ENCODE measurements around the gene ZPBP. TPM values are rescaled to one million over a fixed set of nuclear protein-coding genes. Genes with fewer than 3 reads are reported as not detected.

The ZPBP gene
- polyA plus RNA-seq, 1 donor from 2014 or later = not detected

DNA sequence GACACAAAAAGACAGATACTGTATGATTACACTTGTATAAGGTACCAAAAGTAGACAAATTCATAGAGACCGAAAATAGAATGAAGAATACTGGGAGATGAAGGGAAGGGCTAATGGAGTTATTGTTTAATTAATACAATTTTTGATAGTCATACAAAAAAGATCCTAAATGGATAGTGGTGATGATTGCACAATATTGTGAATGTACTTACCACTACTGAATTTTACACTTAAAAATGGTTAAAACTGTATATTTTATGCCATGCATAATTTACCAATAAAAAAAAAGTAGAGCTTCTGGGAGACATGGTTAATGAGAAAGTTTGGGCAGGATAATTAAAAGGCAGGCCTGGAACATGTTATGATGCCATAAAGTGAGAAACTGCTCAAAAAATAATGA is 119.0 kb downstream of the ZPBP start:
- Histone ChIP-seq H3K9me3 (ENCODE audit: low read length) (no peaks in the 10 kb centered on the region), H4K20me1 (ENCODE audit: insufficient read depth) (no peaks in the 10 kb centered on the region), H3K4me3 (ENCODE audit: low read length) (no peak overlapping the region), H3K9ac (ENCODE audit: low read length) (no peak overlapping the region), H3K79me2 (replicated peaks; ENCODE audit: insufficient read depth, low read length) (no peaks in the 10 kb centered on the region), H3K9me2 (ENCODE audit: insufficient read depth, low read length) (no peaks in the 10 kb centered on the region), H2AFZ (ENCODE audit: low read depth, low read length) (no peak overlapping the region), H3F3A (ENCODE audit: insufficient read depth, low read length, poor library complexity, severe bottlenecking) (no peaks in the 10 kb centered on the region), H3K36me3 (ENCODE audit: insufficient read depth, low read length) (no peaks in the 10 kb centered on the region), H3K27me3 (ENCODE audit: insufficient read depth, low read depth, low read length) (no peaks in the 10 kb centered on the region), H3K27ac (ENCODE audit: low read length) (no peak overlapping the region), H3K4me2 (ENCODE audit: low read length) (no peak overlapping the region)
- TF ChIP-seq REST (IDR thresholded peaks at IDR 0.05; ENCODE audit: borderline replicate concordance) (no peak), EZH2 (IDR thresholded peaks at IDR 0.05; ENCODE audit: borderline replicate concordance, insufficient read depth, low read length, poor library complexity, severe bottlenecking) (no peak), TAF1 (IDR thresholded peaks at IDR 0.05; ENCODE audit: low read depth) (no peak), POLR2AphosphoS5 (IDR thresholded peaks at IDR 0.05) (no peak), MXI1 (conservative IDR thresholded peaks at IDR 0.05; ENCODE audit: poor library complexity, severe bottlenecking) (no peak), SMC3 (conservative IDR thresholded peaks at IDR 0.05; ENCODE audit: poor library complexity) (no peak), RAD21 (conservative IDR thresholded peaks at IDR 0.05) (no peak), EP300 (conservative IDR thresholded peaks at IDR 0.05; ENCODE audit: poor library complexity, severe bottlenecking) (no peak)
- TF ChIP-seq, protein P1, sequence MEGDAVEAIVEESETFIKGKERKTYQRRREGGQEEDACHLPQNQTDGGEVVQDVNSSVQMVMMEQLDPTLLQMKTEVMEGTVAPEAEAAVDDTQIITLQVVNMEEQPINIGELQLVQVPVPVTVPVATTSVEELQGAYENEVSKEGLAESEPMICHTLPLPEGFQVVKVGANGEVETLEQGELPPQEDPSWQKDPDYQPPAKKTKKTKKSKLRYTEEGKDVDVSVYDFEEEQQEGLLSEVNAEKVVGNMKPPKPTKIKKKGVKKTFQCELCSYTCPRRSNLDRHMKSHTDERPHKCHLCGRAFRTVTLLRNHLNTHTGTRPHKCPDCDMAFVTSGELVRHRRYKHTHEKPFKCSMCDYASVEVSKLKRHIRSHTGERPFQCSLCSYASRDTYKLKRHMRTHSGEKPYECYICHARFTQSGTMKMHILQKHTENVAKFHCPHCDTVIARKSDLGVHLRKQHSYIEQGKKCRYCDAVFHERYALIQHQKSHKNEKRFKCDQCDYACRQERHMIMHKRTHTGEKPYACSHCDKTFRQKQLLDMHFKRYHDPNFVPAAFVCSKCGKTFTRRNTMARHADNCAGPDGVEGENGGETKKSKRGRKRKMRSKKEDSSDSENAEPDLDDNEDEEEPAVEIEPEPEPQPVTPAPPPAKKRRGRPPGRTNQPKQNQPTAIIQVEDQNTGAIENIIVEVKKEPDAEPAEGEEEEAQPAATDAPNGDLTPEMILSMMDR (IDR thresholded peaks at IDR 0.05; ENCODE audit: poor library complexity, severe bottlenecking) = no peak

DNA sequence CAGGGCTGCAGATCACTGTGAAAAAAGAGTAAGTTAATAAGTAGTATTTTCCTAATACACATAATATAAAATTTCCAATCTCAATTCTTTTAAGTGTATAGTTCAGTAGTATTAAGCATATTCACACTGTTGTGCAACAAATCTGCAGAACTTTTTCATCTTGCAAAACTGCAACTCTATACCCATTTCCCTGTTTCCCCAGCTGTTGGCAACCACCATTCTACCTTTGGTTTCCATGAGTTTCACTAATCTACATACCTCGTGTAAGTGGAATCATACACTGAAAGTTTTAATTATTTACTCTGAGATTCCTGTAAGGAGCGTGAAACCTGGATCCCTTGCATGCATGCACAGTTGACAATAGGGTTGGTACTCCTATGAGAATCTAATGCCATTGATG is 155.4 kb downstream of the ZPBP start:
- no peaks in the 10 kb centered on the region for H3K9me2 ChIP-seq (ENCODE audit: insufficient read depth, low read length)
- no peak overlapping the region for H3K4me2 ChIP-seq (ENCODE audit: low read length)
- H3K4me3 ChIP-seq (ENCODE audit: low read length) = no peak overlapping the region
- no peaks in the 10 kb centered on the region for H3F3A ChIP-seq (ENCODE audit: insufficient read depth, low read length, poor library complexity, severe bottlenecking)
- no peak overlapping the region for H3K9ac ChIP-seq (ENCODE audit: low read length)
- H3K9me3 ChIP-seq (ENCODE audit: low read length) = no peaks in the 10 kb centered on the region
- no peaks in the 10 kb centered on the region for H3K79me2 ChIP-seq (replicated peaks; ENCODE audit: insufficient read depth, low read length)
- no peak overlapping the region for H3K27ac ChIP-seq (ENCODE audit: low read length)
- H4K20me1 ChIP-seq (ENCODE audit: insufficient read depth) = no peaks in the 10 kb centered on the region
- H3K27me3 ChIP-seq (ENCODE audit: insufficient read depth, low read depth, low read length) = no peaks in the 10 kb centered on the region
- no peaks in the 10 kb centered on the region for H3K36me3 ChIP-seq (ENCODE audit: insufficient read depth, low read length)
- H2AFZ ChIP-seq (ENCODE audit: low read depth, low read length) = no peak overlapping the region
- no peak for TF ChIP-seq TAF1 (IDR thresholded peaks at IDR 0.05; ENCODE audit: low read depth)
- TF ChIP-seq SMC3 (conservative IDR thresholded peaks at IDR 0.05; ENCODE audit: poor library complexity) = no peak
- TF ChIP-seq EP300 (conservative IDR thresholded peaks at IDR 0.05; ENCODE audit: poor library complexity, severe bottlenecking) = no peak
- TF ChIP-seq, protein P1 (IDR thresholded peaks at IDR 0.05; ENCODE audit: poor library complexity, severe bottlenecking) = no peak
- TF ChIP-seq RAD21 (conservative IDR thresholded peaks at IDR 0.05) = no peak
- no peak for TF ChIP-seq MXI1 (conservative IDR thresholded peaks at IDR 0.05; ENCODE audit: poor library complexity, severe bottlenecking)
- TF ChIP-seq POLR2AphosphoS5 (IDR thresholded peaks at IDR 0.05) = no peak
- no peak for TF ChIP-seq REST (IDR thresholded peaks at IDR 0.05; ENCODE audit: borderline replicate concordance)
- no peak for TF ChIP-seq EZH2 (IDR thresholded peaks at IDR 0.05; ENCODE audit: borderline replicate concordance, insufficient read depth, low read length, poor library complexity, severe bottlenecking)
